GM12865 (cell line): ENCODE results near the gene ASL.

Source experiments
- DNase-seq: peaks from one replicate; pipeline ENCODE4 v3.0.0; 2010; ENCODE audit warnings: low read depth
- H3K4me3 ChIP-seq: 2 replicates; pipeline ENCODE4 v1.5.1; 2011; ENCODE audit warnings: mild to moderate bottlenecking, low read depth, low read length, control low read depth
- TF ChIP-seq, protein P1 (sequence below): IDR thresholded peaks from 2 replicates; pipeline ENCODE4 v1.5.1; 2011; ENCODE audit warnings: low read length, control low read depth, low read depth, inconsistent platforms; ENCODE audit not compliant: insufficient read depth; ENCODE audit errors: missing control alignments

The ASL gene

GRCh38 chr7:66082083-66082482 lies 6.5 kb downstream of the ASL start:
- no peak for DNase-seq
- TF ChIP-seq, protein P1, sequence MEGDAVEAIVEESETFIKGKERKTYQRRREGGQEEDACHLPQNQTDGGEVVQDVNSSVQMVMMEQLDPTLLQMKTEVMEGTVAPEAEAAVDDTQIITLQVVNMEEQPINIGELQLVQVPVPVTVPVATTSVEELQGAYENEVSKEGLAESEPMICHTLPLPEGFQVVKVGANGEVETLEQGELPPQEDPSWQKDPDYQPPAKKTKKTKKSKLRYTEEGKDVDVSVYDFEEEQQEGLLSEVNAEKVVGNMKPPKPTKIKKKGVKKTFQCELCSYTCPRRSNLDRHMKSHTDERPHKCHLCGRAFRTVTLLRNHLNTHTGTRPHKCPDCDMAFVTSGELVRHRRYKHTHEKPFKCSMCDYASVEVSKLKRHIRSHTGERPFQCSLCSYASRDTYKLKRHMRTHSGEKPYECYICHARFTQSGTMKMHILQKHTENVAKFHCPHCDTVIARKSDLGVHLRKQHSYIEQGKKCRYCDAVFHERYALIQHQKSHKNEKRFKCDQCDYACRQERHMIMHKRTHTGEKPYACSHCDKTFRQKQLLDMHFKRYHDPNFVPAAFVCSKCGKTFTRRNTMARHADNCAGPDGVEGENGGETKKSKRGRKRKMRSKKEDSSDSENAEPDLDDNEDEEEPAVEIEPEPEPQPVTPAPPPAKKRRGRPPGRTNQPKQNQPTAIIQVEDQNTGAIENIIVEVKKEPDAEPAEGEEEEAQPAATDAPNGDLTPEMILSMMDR, result no peak
- no peak overlapping the region for H3K4me3 ChIP-seq

DNA sequence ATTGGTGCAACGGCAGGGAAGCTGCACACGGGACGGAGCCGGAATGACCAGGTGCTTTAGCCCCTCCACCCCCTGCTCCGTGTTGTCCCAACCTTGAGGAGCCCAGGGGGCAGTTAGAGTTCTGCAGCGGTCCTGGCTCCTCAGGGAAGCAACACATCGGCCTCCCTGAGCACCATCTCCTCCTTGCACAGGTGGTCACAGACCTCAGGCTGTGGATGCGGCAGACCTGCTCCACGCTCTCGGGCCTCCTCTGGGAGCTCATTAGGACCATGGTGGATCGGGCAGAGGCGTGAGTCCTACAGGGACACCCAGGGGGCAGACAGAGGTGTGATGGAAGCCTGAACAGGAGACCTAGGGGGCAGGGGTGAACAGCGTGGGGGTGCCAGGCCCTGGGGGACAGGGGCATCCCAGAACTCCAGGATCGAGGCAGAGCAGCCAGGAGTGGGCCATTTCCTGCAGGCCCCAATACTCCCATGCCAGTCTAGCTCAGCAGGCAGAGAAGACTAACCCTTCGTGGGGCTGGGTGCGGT lies 7.3 kb downstream of the ASL start:
- H3K4me3 ChIP-seq, result no peak overlapping the region
- no peak for DNase-seq
- TF ChIP-seq, protein P1, result no peak

GRCh38 chr7:66083677-66084076 lies 8.1 kb downstream of the ASL start:
- no peak overlapping the region for H3K4me3 ChIP-seq
- no peak for DNase-seq
- TF ChIP-seq, protein P1, result no peak

GRCh38 chr7:66088861-66089838 lies 13.5 kb downstream of the ASL start:
- TF ChIP-seq, protein P1, result no peak
- no peak for DNase-seq

DNA sequence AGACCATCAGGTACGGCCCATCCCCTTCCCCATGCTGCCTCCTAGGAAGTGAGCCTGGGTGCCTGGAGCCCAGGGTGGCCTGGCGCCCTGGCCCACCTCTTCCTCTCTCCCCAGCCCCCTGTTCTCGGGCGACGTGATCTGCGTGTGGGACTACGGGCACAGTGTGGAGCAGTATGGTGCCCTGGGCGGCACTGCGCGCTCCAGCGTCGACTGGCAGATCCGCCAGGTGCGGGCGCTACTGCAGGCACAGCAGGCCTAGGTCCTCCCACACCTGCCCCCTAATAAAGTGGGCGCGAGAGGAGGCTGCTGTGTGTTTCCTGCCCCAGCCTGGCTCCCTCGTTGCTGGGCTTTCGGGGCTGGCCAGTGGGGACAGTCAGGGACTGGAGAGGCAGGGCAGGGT lies 17.0 kb downstream of the ASL start:
- TF ChIP-seq, protein P1, result no peak
- no peak overlapping the region for H3K4me3 ChIP-seq
- no peak for DNase-seq

More at GRCh38 chr7:66088861-66089838, 13.5 kb downstream of the ASL start:
- H3K4me3 ChIP-seq, result no peak overlapping the region

DNA sequence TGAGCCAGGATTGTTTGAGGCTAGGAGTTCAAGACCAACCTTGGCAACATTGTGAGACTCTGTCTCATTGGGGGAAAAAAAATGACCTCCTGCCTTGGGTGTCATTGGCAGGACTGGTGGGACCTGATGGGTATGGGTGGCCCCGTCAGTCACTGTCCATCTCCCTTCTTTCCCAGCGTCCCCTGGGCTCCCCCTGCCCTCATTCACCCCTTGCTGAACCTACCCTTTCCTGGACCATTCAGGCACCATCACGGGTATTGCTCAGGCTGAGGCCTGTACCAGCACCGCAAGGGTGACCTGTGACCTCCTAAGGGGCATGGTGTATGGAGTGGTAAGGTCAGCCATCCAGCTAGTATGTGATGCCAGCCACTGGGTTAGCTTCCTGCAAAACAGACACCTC lies 19.4 kb downstream of the ASL start:
- TF ChIP-seq, protein P1, result no peak
- H3K4me3 ChIP-seq, result no peak overlapping the region
- no peak for DNase-seq
